Nucleus accumbens (tissue), 56 donors: ENCODE results near the gene PTCH1.

Source experiments
- DNase-seq, 56 donors: peaks; one replicate each; lab custom pipeline; 2025; lab: John Stamatoyannopoulos, UW

PTCH1 gene

GRCh38 chr9:95447660-95448420, 68.9 kb downstream of the PTCH1 start:
- peak in 6 of 56 donors; percentile 14 to 43 (median 21) for DNase-seq

- no peak for DNase-seq
These were observed 69.8 kb downstream of the PTCH1 start for GRCh38 chr9:95446984-95447383.

- no peak for DNase-seq
These were observed 70.5 kb downstream of the PTCH1 start for GRCh38 chr9:95446259-95446658.

DNA sequence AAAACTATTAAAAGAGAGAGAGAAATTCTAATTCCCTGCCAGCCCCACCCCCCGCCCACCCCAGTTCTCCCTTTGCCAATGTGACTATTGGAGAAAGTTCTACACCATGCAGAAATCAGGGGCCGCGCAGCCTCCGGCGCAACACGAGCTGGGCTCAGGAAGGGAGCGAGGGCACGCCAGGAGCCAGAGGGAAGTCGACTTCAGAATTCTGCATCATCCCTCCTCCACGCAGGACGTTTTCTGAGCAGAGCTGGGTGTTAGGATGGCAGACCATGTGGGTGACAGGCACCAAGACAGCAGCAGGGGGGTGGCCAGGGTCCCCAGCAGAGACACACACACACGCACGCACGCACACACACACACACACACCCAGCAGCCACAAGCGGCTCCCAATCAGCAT, 72.6 kb downstream of the PTCH1 start:
- DNase-seq = no peak

DNA sequence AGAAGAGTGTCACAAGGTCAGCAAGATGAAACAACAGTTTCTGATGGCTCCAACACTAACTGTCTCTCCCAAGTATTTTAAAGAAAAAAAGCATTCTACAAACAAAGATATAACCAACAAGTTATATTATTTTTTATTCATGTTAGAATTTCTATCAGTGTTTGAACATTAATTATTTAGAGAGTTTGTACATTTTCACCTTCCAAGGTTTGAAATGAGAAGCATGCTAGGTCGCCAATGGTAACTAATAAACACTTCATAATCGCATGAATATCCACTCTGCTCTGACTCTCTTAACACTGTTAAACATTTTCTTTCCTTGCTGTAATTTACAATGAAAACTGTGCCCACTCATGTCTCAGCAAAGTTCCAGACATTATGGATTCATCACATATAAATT, 73.5 kb downstream of the PTCH1 start:
- no peak for DNase-seq

DNA sequence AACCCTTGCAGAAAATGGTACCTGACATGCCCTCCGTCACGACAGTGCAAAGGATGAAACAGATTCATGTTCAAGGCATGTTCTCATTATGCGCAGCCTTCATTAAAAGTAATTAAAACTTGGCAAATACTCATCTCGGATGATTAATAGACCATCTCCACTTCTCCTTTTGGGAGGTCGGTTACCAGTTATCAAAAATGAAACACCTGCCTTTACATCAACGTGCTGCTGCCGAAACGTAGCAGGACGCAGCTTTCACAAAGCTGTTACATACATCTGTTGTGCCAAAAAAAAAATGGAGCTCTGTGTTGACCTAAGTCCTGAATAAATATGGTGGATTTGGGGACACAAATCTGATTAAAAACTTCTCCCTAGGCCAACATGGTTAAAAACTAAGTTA, 75.7 kb downstream of the PTCH1 start:
- DNase-seq = no peak

DNA sequence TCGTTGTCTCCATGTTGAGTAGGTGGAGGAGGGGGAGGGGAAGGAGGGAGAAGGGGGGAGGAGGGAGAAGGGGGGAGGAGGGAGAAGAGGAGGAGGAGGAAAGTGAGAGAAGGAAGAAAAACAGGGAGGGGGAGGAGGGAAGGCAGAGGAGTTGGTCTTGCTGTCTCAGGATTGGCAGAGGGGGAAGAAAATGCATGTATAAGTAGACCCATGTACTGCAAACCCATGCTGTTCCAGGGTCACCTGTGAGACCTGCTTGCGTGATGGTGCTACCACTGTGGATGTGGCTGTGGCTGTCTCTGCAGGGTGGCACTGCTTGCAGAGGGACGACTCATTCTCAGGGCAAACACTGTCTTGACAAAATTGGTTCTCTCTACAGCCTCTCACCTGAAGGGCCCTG, 76.3 kb downstream of the PTCH1 start:
- no peak for DNase-seq

- no peak for DNase-seq
These were observed 78.0 kb downstream of the PTCH1 start for GRCh38 chr9:95438561-95439357.

- no peak for DNase-seq
These were observed 79.2 kb downstream of the PTCH1 start for GRCh38 chr9:95437559-95437958.

DNA sequence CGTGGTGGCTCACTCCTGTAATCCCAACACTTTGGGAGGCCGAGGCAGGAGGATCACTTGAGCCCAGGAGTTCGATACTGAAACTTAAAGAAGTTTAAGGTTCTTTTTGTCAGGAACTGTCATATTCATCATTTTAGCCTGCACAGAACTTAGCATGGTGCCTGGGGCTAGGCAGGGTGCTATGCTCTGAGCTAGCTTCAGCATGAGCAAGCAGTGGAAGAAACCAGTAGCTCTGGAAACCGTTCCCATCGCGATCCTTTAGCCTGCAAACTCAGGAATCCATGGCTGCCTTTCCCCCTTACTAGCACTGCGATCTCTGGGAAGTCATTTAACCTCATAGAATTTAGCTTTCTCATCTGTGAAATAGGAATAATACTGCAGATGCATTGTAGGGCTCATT, 80.4 kb downstream of the PTCH1 start:
- no peak for DNase-seq

- DNase-seq = no peak
These were observed 81.6 kb downstream of the PTCH1 start for GRCh38 chr9:95435074-95435728.

GRCh38 chr9:95434116-95435073, 82.4 kb downstream of the PTCH1 start:
- no peak for DNase-seq

- no peak for DNase-seq
These were observed 83.5 kb downstream of the PTCH1 start for GRCh38 chr9:95433096-95433819.

- DNase-seq = no peak
These were observed 85.5 kb downstream of the PTCH1 start for GRCh38 chr9:95431286-95431685.

DNA sequence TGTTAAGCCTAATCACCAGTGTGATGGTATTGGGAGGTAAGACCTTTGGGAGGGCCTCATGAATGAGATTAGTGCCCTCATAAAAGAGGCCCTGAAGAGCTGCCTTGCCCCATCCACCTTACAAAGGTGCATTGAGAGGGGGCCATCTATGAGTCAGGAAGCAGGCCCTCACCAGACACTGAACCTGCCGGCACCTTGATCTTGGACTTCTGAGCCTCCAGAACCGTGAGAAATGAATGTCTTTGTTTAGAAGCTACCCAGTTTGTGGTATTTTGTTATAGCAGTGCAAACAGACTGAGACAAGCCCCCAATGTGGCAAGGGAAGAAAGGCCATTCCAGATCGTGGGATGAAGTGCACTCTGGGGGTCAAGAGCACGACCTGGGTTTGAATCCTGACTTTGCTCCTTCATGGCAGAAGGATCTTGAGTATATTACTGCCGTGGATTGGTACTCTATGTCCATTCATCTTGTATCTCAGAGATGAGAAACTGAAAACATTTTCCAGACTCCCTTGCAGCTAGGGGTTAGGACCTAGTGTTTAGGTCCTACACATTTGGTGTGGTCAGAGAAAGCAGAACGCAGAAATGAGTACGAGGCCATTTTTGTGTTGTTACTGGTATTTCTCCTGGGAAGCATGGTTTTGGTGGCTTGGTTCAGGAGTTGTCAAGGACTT, 86.7 kb downstream of the PTCH1 start:
- DNase-seq = no peak

DNA sequence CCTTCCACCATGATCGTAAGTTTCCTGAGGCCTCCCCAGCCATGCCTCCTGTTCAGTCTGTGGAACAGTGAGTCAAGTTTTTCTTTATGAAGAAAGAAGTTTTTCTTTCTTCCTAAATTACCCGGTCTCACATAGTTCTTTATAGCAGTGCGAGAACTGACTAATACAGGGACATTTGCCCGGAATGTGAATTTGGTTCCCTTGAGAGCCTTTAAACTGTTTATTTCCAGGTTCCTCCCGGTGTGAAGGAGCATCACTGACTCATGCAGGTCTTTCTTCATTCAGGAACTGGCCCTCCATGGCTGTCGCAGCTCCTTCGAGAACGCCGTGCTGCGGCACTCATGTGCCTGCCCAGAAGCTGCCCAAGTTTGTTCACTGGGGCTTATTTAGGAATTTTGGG, 87.7 kb downstream of the PTCH1 start:
- no peak for DNase-seq

GRCh38 chr9:95425910-95426551, 90.7 kb downstream of the PTCH1 start:
- no peak for DNase-seq

GRCh38 chr9:95422650-95423049, 94.1 kb downstream of the PTCH1 start:
- no peak for DNase-seq

- DNase-seq = no peak
These were observed 96.3 kb downstream of the PTCH1 start for GRCh38 chr9:95420518-95420917.
